Caco-2 (cell line): ENCODE results near the gene ASPN. TPM values are rescaled to one million over a fixed set of nuclear protein-coding genes. Genes with fewer than 3 reads are reported as not detected.

Experiments used
- BruUV-seq: library from RNA; stranded (reverse); fragments of 400-500 nt; replicated peaks from 2 replicates; lab custom pipeline; 2021; lab: Mats Ljungman, UMichigan
- CTCF ChIA-PET: fragments of 300-600 bp; sonication (Branson Sonifier 250); formaldehyde crosslinking; loops from one replicate; lab custom pipeline; 2022; ENCODE audit warnings: antibody characterized with exemption; lab: Charles Lee
- POLR2A ChIA-PET: fragments of 300-600 bp; sonication (Branson Sonifier 250); formaldehyde crosslinking; loops from one replicate; lab custom pipeline; 2022; ENCODE audit warnings: antibody characterized with exemption; lab: Charles Lee
- DNase-seq, 2 experiments: peaks; one replicate each; pipeline versions ENCODE4 v3.0.0 to v3.0.0-alpha.2; 2020 to 2022
- H3K27me3 ChIP-seq: replicated peaks from 2 replicates; pipeline ENCODE4 v1.6.0; 2011; ENCODE audit warnings: low read length; ENCODE audit not compliant: control insufficient read depth, insufficient read depth
- H3K36me3 ChIP-seq: 2 replicates; pipeline ENCODE4 v1.5.1; 2011; ENCODE audit warnings: low read length; ENCODE audit not compliant: control insufficient read depth, insufficient read depth
- H3K4me1 ChIP-seq: fragments of 250-450 bp; sonication (Bioruptor Pico); 2 replicates; pipeline ENCODE4 v1.5.1; 2020; ENCODE audit warnings: mild to moderate bottlenecking
- H3K4me3 ChIP-seq: 2 replicates; pipeline ENCODE4 v1.5.1; 2011; ENCODE audit warnings: low read depth, mild to moderate bottlenecking, control low read depth, low read length
- H3K9me3 ChIP-seq: fragments of 250-450 bp; sonication (Bioruptor Pico); 2 replicates; pipeline ENCODE4 v1.5.1; 2020; ENCODE audit warnings: mild to moderate bottlenecking, moderate library complexity
- H3K27ac Mint-ChIP-seq: one replicate; pipeline ENCODE4 v1.8.0; 2022; ENCODE audit warnings: mixed read lengths; ENCODE audit not compliant: unreplicated experiment
- H3K27me3 Mint-ChIP-seq: one replicate; pipeline ENCODE4 v1.8.0; 2022; ENCODE audit warnings: mixed read lengths; ENCODE audit not compliant: insufficient read depth, unreplicated experiment
- H3K36me3 Mint-ChIP-seq: one replicate; pipeline ENCODE4 v1.8.0; 2022; ENCODE audit warnings: mild to moderate bottlenecking, mixed read lengths; ENCODE audit not compliant: insufficient read depth, unreplicated experiment
- H3K4me1 Mint-ChIP-seq: one replicate; pipeline ENCODE4 v1.8.0; 2022; ENCODE audit warnings: low read depth, mixed read lengths; ENCODE audit not compliant: unreplicated experiment
- H3K4me3 Mint-ChIP-seq: one replicate; pipeline ENCODE4 v1.8.0; 2022; ENCODE audit warnings: mild to moderate bottlenecking, moderate library complexity, mixed read lengths; ENCODE audit not compliant: unreplicated experiment
- H3K9me3 Mint-ChIP-seq: one replicate; pipeline ENCODE4 v1.8.0; 2022; ENCODE audit warnings: mixed read lengths; ENCODE audit not compliant: unreplicated experiment
- intact Hi-C: fragments of 100-400 bp; cut with micrococcal nuclease; formaldehyde crosslinking; loops from one replicate; pipeline ENCODE4 v1.10.0; 2022; ENCODE audit not compliant: unreplicated experiment
- total RNA-seq: library from RNA; stranded (reverse); gene quantifications from 2 replicates; pipeline ENCODE4 v1.2.3, GENCODE V29; 2022
- TF ChIP-seq, protein P1 (sequence below), 2 experiments: fragments of 200-600 bp in 1 of 2; IDR thresholded peaks; 1 replicate in 1 of 2; 2 replicates in 1 of 2; pipeline versions ENCODE4 v1.5.1 to v1.8.0; 2011 to 2022; ENCODE audit warnings: antibody characterized with exemption in 1 of 2, control low read depth in 1 of 2, inconsistent platforms in 1 of 2, low read depth in 1 of 2, low read length in 1 of 2, mild to moderate bottlenecking in 1 of 2, moderate library complexity in 1 of 2; ENCODE audit not compliant: insufficient read depth in 1 of 2, severe bottlenecking in 1 of 2, unreplicated experiment in 1 of 2

Gene ASPN
- total RNA-seq, 1 experiment from 2014 or later: not detected

DNA sequence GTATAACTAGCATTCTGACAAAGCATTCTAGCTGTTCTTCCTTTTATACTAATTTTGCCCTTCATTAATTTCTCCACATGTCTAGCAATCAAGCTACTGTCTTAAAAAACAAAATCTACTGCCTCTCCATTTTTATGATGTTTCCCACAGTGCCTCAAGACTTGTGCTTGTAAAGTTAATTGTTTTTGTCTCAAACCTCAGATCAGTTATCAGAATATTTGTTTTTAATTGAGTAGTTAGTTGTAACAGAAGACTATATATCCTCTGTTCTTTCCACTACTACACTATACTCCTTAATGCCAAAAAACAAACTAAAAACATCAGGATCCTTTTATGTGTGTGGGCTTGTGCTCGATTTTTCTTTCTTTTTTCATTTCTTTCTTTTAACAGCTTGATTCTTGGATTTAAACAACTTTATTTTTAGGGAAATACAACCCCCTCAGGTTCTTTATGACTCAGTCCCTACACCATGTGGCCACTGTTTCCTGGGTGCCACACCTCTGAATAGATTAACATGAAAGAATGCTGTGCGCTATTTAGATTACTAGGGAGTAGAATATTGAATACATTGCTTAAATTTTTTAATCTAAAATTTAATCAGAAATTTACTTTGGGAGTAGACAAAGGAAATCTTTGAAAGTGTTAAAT is 1.2 kb downstream of the ASPN start:
- BruUV-seq: no TSS peak
- no peak for DNase-seq
- ChIA-PET POLR2A (no interaction called here), CTCF (no interaction called here)
- intact Hi-C loops: no loop called here
- Histone ChIP-seq H3K4me1 (peaks cover 6% of the 10 kb centered on the region; the same call in 1 of the 2 replicates), H3K27me3 (no peaks in the 10 kb centered on the region), H3K36me3 (no peaks in the 10 kb centered on the region), H3K9me3 (no peaks in the 10 kb centered on the region), H3K4me3 (no peak overlapping the region)
- no peak overlapping the region for H3K27ac Mint-ChIP-seq
- no peaks in the 10 kb centered on the region for H3K27me3 Mint-ChIP-seq
- H3K4me1 Mint-ChIP-seq: peaks cover 9% of the 10 kb centered on the region
- no peaks in the 10 kb centered on the region for H3K9me3 Mint-ChIP-seq
- no peaks in the 10 kb centered on the region for H3K36me3 Mint-ChIP-seq
- H3K4me3 Mint-ChIP-seq: no peak overlapping the region
- TF ChIP-seq, protein P1, sequence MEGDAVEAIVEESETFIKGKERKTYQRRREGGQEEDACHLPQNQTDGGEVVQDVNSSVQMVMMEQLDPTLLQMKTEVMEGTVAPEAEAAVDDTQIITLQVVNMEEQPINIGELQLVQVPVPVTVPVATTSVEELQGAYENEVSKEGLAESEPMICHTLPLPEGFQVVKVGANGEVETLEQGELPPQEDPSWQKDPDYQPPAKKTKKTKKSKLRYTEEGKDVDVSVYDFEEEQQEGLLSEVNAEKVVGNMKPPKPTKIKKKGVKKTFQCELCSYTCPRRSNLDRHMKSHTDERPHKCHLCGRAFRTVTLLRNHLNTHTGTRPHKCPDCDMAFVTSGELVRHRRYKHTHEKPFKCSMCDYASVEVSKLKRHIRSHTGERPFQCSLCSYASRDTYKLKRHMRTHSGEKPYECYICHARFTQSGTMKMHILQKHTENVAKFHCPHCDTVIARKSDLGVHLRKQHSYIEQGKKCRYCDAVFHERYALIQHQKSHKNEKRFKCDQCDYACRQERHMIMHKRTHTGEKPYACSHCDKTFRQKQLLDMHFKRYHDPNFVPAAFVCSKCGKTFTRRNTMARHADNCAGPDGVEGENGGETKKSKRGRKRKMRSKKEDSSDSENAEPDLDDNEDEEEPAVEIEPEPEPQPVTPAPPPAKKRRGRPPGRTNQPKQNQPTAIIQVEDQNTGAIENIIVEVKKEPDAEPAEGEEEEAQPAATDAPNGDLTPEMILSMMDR (IDR thresholded peaks at IDR 0.05; ENCODE audit: insufficient read depth in 1 of 2, low read depth in 1 of 2, low read length in 1 of 2, severe bottlenecking in 1 of 2, unreplicated experiment in 1 of 2): no peak

DNA sequence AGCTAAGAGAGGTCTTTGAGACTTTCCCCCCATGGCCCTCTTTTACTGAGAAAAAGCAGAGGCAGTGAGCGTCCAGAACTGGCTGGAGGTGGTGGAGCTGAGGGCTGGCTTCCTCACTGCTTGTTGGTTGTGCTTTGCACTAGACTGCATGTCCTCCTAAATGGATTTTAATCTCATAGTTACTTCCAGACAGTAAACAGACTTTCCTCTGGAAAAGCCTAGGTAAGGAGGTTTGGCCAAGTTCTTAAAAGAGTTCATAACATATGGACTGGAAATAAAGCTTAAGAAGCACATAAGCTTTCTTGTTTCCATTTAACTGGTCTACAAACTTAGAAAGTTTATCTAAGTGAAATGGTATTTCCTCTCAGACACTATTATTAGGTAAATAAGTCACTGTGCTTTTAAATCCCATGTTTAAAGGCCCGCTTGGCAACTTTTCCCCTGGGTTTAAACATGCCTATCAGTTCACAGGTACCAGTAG is 2.0 kb downstream of the ASPN start:
- CTCF ChIA-PET: no interaction called here
- TF ChIP-seq, protein P1 (IDR thresholded peaks at IDR 0.05; ENCODE audit: insufficient read depth in 1 of 2, low read depth in 1 of 2, low read length in 1 of 2, severe bottlenecking in 1 of 2, unreplicated experiment in 1 of 2): no peak
- no peak for DNase-seq
- Mint-ChIP-seq H3K36me3 (no peaks in the 10 kb centered on the region), H3K27me3 (no peaks in the 10 kb centered on the region), H3K4me1 (peaks cover 9% of the 10 kb centered on the region), H3K4me3 (no peak overlapping the region), H3K9me3 (no peaks in the 10 kb centered on the region), H3K27ac (no peak overlapping the region)
- no TSS peak for BruUV-seq
- Histone ChIP-seq H3K9me3 (no peaks in the 10 kb centered on the region), H3K4me3 (no peak overlapping the region), H3K4me1 (peaks cover 6% of the 10 kb centered on the region; the same call in 1 of the 2 replicates), H3K27me3 (no peaks in the 10 kb centered on the region), H3K36me3 (no peaks in the 10 kb centered on the region)
- POLR2A ChIA-PET: no interaction called here
- intact Hi-C loops: no loop called here

DNA sequence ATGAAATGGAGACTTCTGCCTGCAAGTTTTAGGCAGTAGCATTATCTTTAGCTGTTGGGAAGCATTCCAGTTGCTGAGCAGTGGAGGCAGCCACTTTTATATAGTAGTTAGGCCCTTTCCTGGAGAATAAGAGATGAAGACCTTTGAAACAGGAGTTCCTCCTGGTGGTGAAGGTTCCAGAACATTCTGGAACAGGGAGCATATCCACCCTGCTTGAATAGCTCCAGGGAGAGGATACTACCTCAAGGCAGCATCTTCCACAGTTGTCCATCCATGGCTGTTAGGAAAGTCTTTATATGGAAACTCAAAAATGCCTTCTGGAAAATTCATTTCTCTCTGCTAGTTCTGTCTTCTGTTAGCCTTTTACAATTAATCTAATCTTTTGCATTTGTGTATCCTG is 3.0 kb downstream of the ASPN start:
- Histone ChIP-seq H3K4me1 (peaks cover 6% of the 10 kb centered on the region; the same call in 1 of the 2 replicates), H3K36me3 (no peaks in the 10 kb centered on the region), H3K4me3 (no peak overlapping the region), H3K9me3 (no peaks in the 10 kb centered on the region), H3K27me3 (no peaks in the 10 kb centered on the region)
- Mint-ChIP-seq H3K27me3 (no peaks in the 10 kb centered on the region), H3K9me3 (no peaks in the 10 kb centered on the region), H3K36me3 (no peaks in the 10 kb centered on the region), H3K27ac (no peak overlapping the region), H3K4me3 (no peak overlapping the region), H3K4me1 (peaks cover 9% of the 10 kb centered on the region)
- no peak for DNase-seq
- TF ChIP-seq, protein P1 (IDR thresholded peaks at IDR 0.05; ENCODE audit: insufficient read depth in 1 of 2, low read depth in 1 of 2, low read length in 1 of 2, severe bottlenecking in 1 of 2, unreplicated experiment in 1 of 2): no peak
- POLR2A ChIA-PET: no interaction called here
- no TSS peak for BruUV-seq
- CTCF ChIA-PET: no interaction called here
- intact Hi-C loops: no loop called here
